Neural cell (in vitro differentiated cells): ENCODE data around the gene EIF3I.

ENCODE experiments used
- EP300 ChIP-seq: fragments of 450-650 bp; conservative IDR thresholded peaks from 2 replicates; pipeline ENCODE4 v1.6.1; 2014; ENCODE audit warnings: antibody characterized with exemption, mild to moderate bottlenecking, moderate library complexity; ENCODE audit not compliant: poor library complexity, severe bottlenecking
- MXI1 ChIP-seq: fragments of 450-650 bp; conservative IDR thresholded peaks from 2 replicates; pipeline ENCODE4 v1.6.1; 2014; ENCODE audit warnings: antibody characterized with exemption, mild to moderate bottlenecking; ENCODE audit not compliant: poor library complexity, severe bottlenecking
- POLR2AphosphoS5 ChIP-seq: IDR thresholded peaks from 2 replicates; pipeline ENCODE4 v1.6.1; 2012
- RAD21 ChIP-seq: fragments of 450-650 bp; conservative IDR thresholded peaks from 2 replicates; pipeline ENCODE4 v1.6.1; 2014; ENCODE audit warnings: antibody characterized with exemption, mild to moderate bottlenecking, moderate library complexity
- TF ChIP-seq, protein P1 (sequence below): fragments of 450-650 bp; IDR thresholded peaks from 2 replicates; pipeline ENCODE4 v1.5.1; 2014; ENCODE audit warnings: antibody characterized with exemption, mild to moderate bottlenecking, moderate library complexity; ENCODE audit not compliant: poor library complexity, severe bottlenecking

- TF ChIP-seq RAD21: no peak
- TF ChIP-seq POLR2AphosphoS5: no peak
- TF ChIP-seq, protein P1, sequence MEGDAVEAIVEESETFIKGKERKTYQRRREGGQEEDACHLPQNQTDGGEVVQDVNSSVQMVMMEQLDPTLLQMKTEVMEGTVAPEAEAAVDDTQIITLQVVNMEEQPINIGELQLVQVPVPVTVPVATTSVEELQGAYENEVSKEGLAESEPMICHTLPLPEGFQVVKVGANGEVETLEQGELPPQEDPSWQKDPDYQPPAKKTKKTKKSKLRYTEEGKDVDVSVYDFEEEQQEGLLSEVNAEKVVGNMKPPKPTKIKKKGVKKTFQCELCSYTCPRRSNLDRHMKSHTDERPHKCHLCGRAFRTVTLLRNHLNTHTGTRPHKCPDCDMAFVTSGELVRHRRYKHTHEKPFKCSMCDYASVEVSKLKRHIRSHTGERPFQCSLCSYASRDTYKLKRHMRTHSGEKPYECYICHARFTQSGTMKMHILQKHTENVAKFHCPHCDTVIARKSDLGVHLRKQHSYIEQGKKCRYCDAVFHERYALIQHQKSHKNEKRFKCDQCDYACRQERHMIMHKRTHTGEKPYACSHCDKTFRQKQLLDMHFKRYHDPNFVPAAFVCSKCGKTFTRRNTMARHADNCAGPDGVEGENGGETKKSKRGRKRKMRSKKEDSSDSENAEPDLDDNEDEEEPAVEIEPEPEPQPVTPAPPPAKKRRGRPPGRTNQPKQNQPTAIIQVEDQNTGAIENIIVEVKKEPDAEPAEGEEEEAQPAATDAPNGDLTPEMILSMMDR: no peak
- no peak for TF ChIP-seq MXI1
- TF ChIP-seq EP300: no peak
These were observed 19.0 kb downstream of the EIF3I start for GRCh38 chr1:32241001-32241763.
